ENCODE results near the gene CARS1. TPM values are rescaled to one million over a fixed set of nuclear protein-coding genes. Genes with fewer than 3 reads are reported as not detected.
"Not testable (repeated sequence)": the region's sequence is repeated elsewhere in the genome, so short reads cannot be mapped to it uniquely, and the experiment has no call there.

CARS1 gene
- total and polyA plus RNA-seq, 7 experiments from 2014 or later: 23.9 to 70.4 (median 38.5) TPM

- H3K36me3 Mint-ChIP-seq: no peaks in the 10 kb centered on the region
- Histone ChIP-seq H3K4me3 (ENCODE audit: low read length) (no peak overlapping the region), H3K27ac (ENCODE audit: low read depth, low read length) (no peak overlapping the region), H3K36me3 (ENCODE audit: control insufficient read depth in 2 of 3, insufficient read depth in 3 of 3, low read length in 3 of 3) (no peaks in the 10 kb centered on the region), H3K4me1 (ENCODE audit: control insufficient read depth in 2 of 2, insufficient read depth in 2 of 2, low read length in 2 of 2) (no peaks in the 10 kb centered on the region), H3K9me3 (ENCODE audit: control insufficient read depth in 2 of 3, low read length in 3 of 3) (no peaks in the 10 kb centered on the region), H3K27me3 (ENCODE audit: control insufficient read depth in 2 of 2, insufficient read depth in 2 of 2, low read length in 2 of 2) (no peaks in the 10 kb centered on the region)
- ATAC-seq: no peak
- no peak for DNase-seq
- H3K4me3 Mint-ChIP-seq: no peak overlapping the region
- no peaks in the 10 kb centered on the region for H3K9me3 Mint-ChIP-seq
- peaks cover 0 to 13% (median 0%) of the 10 kb centered on the region in 5 donors for H3K27me3 Mint-ChIP-seq
- no peaks in the 10 kb centered on the region for H3K4me1 Mint-ChIP-seq
- intact Hi-C loops (cut with micrococcal nuclease): no loop called here
- no peak overlapping the region for H3K27ac Mint-ChIP-seq
- ChIA-PET POLR2A (no interaction called here), CTCF (no interaction called here)
These were observed 20.1 kb upstream of the CARS1 start for GRCh38 chr11:3077189-3077836.

GRCh38 chr11:3074912-3075589 is 17.8 kb upstream of the CARS1 start:
- H3K27ac Mint-ChIP-seq: no peak overlapping the region
- H3K36me3 Mint-ChIP-seq: no peaks in the 10 kb centered on the region
- H3K4me3 Mint-ChIP-seq: no peak overlapping the region
- no peaks in the 10 kb centered on the region for H3K9me3 ChIP-seq (ENCODE audit: control insufficient read depth in 2 of 3, low read length in 3 of 3)
- peaks cover 0 to 7% (median 0%) of the 10 kb centered on the region in 5 donors for H3K27me3 Mint-ChIP-seq
- no peaks in the 10 kb centered on the region for H3K4me1 ChIP-seq (ENCODE audit: control insufficient read depth in 2 of 2, insufficient read depth in 2 of 2, low read length in 2 of 2)
- H3K36me3 ChIP-seq (ENCODE audit: control insufficient read depth in 2 of 3, insufficient read depth in 3 of 3, low read length in 3 of 3): no peaks in the 10 kb centered on the region
- no peaks in the 10 kb centered on the region for H3K4me1 Mint-ChIP-seq
- H3K27me3 ChIP-seq (ENCODE audit: control insufficient read depth in 2 of 2, insufficient read depth in 2 of 2, low read length in 2 of 2): no peaks in the 10 kb centered on the region
- POLR2A ChIA-PET: no interaction called here
- DNase-seq (no peak), ATAC-seq (no peak)
- H3K9me3 Mint-ChIP-seq: no peaks in the 10 kb centered on the region
- no peak overlapping the region for H3K4me3 ChIP-seq (ENCODE audit: low read length)
- H3K27ac ChIP-seq (ENCODE audit: low read depth, low read length): no peak overlapping the region
- CTCF ChIA-PET: no interaction called here
- intact Hi-C loops (cut with micrococcal nuclease): no loop called here

- Histone ChIP-seq H3K27ac (ENCODE audit: low read depth, low read length) (no peak overlapping the region), H3K4me1 (ENCODE audit: control insufficient read depth in 2 of 2, insufficient read depth in 2 of 2, low read length in 2 of 2) (no peaks in the 10 kb centered on the region), H3K36me3 (ENCODE audit: control insufficient read depth in 2 of 3, insufficient read depth in 3 of 3, low read length in 3 of 3) (no peaks in the 10 kb centered on the region), H3K4me3 (ENCODE audit: low read length) (no peak overlapping the region), H3K9me3 (ENCODE audit: control insufficient read depth in 2 of 3, low read length in 3 of 3) (no peaks in the 10 kb centered on the region), H3K27me3 (ENCODE audit: control insufficient read depth in 2 of 2, insufficient read depth in 2 of 2, low read length in 2 of 2) (no peaks in the 10 kb centered on the region)
- no peak overlapping the region for H3K27ac Mint-ChIP-seq
- H3K27me3 Mint-ChIP-seq: peaks cover 0 to 14% (median 0%) of the 10 kb centered on the region in 5 donors
- ATAC-seq (no peak), DNase-seq (no peak)
- H3K4me3 Mint-ChIP-seq: no peak overlapping the region
- no peaks in the 10 kb centered on the region for H3K9me3 Mint-ChIP-seq
- ChIA-PET POLR2A (no interaction called here), CTCF (interaction anchor here (1.1 kb wide), 1 partner anchor 540 kb away, joined by 5 read pairs; no protein-coding TSS in a partner anchor)
- H3K4me1 Mint-ChIP-seq: no peaks in the 10 kb centered on the region
- intact Hi-C loops (cut with micrococcal nuclease): no loop called here
- H3K36me3 Mint-ChIP-seq: no peaks in the 10 kb centered on the region
These were observed 15.8 kb upstream of the CARS1 start for GRCh38 chr11:3073029-3073435.

- ATAC-seq: no peak
- Histone ChIP-seq H3K9me3 (ENCODE audit: control insufficient read depth in 2 of 3, low read length in 3 of 3) (no peaks in the 10 kb centered on the region), H3K27me3 (ENCODE audit: control insufficient read depth in 2 of 2, insufficient read depth in 2 of 2, low read length in 2 of 2) (no peaks in the 10 kb centered on the region), H3K36me3 (ENCODE audit: control insufficient read depth in 2 of 3, insufficient read depth in 3 of 3, low read length in 3 of 3) (no peaks in the 10 kb centered on the region), H3K27ac (ENCODE audit: low read depth, low read length) (no peak overlapping the region), H3K4me3 (ENCODE audit: low read length) (no peak overlapping the region), H3K4me1 (ENCODE audit: control insufficient read depth in 2 of 2, insufficient read depth in 2 of 2, low read length in 2 of 2) (no peaks in the 10 kb centered on the region)
- H3K27ac Mint-ChIP-seq: no peak overlapping the region
- no peak for DNase-seq
- H3K9me3 Mint-ChIP-seq: peaks cover 0 to 2% (median 0%) of the 10 kb centered on the region in 11 donors
- peaks cover 0 to 22% (median 0%) of the 10 kb centered on the region in 5 donors for H3K27me3 Mint-ChIP-seq
- intact Hi-C loops (cut with micrococcal nuclease): no loop called here
- H3K4me3 Mint-ChIP-seq: no peak overlapping the region
- no peaks in the 10 kb centered on the region for H3K36me3 Mint-ChIP-seq
- CTCF ChIA-PET: no interaction called here
- POLR2A ChIA-PET: no interaction called here
- no peaks in the 10 kb centered on the region for H3K4me1 Mint-ChIP-seq
These were observed 12.2 kb upstream of the CARS1 start for GRCh38 chr11:3069425-3069824.

- H3K36me3 Mint-ChIP-seq; H3K27me3 ChIP-seq (ENCODE audit: control insufficient read depth in 2 of 2, insufficient read depth in 2 of 2, low read length in 2 of 2); POLR2A ChIA-PET; H3K27ac ChIP-seq (ENCODE audit: low read depth, low read length); H3K4me1 Mint-ChIP-seq; H3K9me3 Mint-ChIP-seq; H3K4me1 ChIP-seq (ENCODE audit: control insufficient read depth in 2 of 2, insufficient read depth in 2 of 2, low read length in 2 of 2); CTCF ChIA-PET; intact Hi-C loops (cut with micrococcal nuclease); H3K36me3 ChIP-seq (ENCODE audit: control insufficient read depth in 2 of 3, insufficient read depth in 3 of 3, low read length in 3 of 3); H3K27ac Mint-ChIP-seq; H3K4me3 Mint-ChIP-seq; H3K4me3 ChIP-seq (ENCODE audit: low read length); H3K9me3 ChIP-seq (ENCODE audit: control insufficient read depth in 2 of 3, low read length in 3 of 3); ATAC-seq; DNase-seq: not testable (repeated sequence)
- peaks cover 0 to 31% (median 0%) of the 10 kb centered on the region in 5 donors for H3K27me3 Mint-ChIP-seq
These were observed 9.1 kb upstream of the CARS1 start for GRCh38 chr11:3066308-3066707.

- ATAC-seq; H3K9me3 Mint-ChIP-seq; H3K36me3 ChIP-seq (ENCODE audit: control insufficient read depth in 2 of 3, insufficient read depth in 3 of 3, low read length in 3 of 3); DNase-seq; H3K4me1 ChIP-seq (ENCODE audit: control insufficient read depth in 2 of 2, insufficient read depth in 2 of 2, low read length in 2 of 2); H3K9me3 ChIP-seq (ENCODE audit: control insufficient read depth in 2 of 3, low read length in 3 of 3); intact Hi-C loops (cut with micrococcal nuclease); POLR2A ChIA-PET; H3K4me3 Mint-ChIP-seq; H3K27ac Mint-ChIP-seq; H3K27me3 ChIP-seq (ENCODE audit: control insufficient read depth in 2 of 2, insufficient read depth in 2 of 2, low read length in 2 of 2); H3K36me3 Mint-ChIP-seq; H3K4me1 Mint-ChIP-seq; H3K27ac ChIP-seq (ENCODE audit: low read depth, low read length); H3K4me3 ChIP-seq (ENCODE audit: low read length); CTCF ChIA-PET: not testable (repeated sequence)
- H3K27me3 Mint-ChIP-seq: peaks cover 0 to 28% (median 0%) of the 10 kb centered on the region in 5 donors
These were observed 7.5 kb upstream of the CARS1 start for GRCh38 chr11:3064709-3065108.

- H3K27me3 Mint-ChIP-seq: peaks cover 0 to 23% (median 0%) of the 10 kb centered on the region in 5 donors
- DNase-seq; CTCF ChIA-PET; H3K4me3 Mint-ChIP-seq; H3K4me1 ChIP-seq (ENCODE audit: control insufficient read depth in 2 of 2, insufficient read depth in 2 of 2, low read length in 2 of 2); H3K4me1 Mint-ChIP-seq; H3K4me3 ChIP-seq (ENCODE audit: low read length); H3K36me3 Mint-ChIP-seq; H3K9me3 ChIP-seq (ENCODE audit: control insufficient read depth in 2 of 3, low read length in 3 of 3); ATAC-seq; H3K27ac Mint-ChIP-seq; H3K27ac ChIP-seq (ENCODE audit: low read depth, low read length); H3K27me3 ChIP-seq (ENCODE audit: control insufficient read depth in 2 of 2, insufficient read depth in 2 of 2, low read length in 2 of 2); H3K9me3 Mint-ChIP-seq; intact Hi-C loops (cut with micrococcal nuclease); POLR2A ChIA-PET; H3K36me3 ChIP-seq (ENCODE audit: control insufficient read depth in 2 of 3, insufficient read depth in 3 of 3, low read length in 3 of 3): not testable (repeated sequence)
These were observed 6.7 kb upstream of the CARS1 start for GRCh38 chr11:3063876-3064275.
